Measurements from ENCODE around the gene SYT7. TPM values are rescaled to one million over a fixed set of nuclear protein-coding genes. Genes with fewer than 3 reads are reported as not detected.
A peak's percentile ranks its signal among the peaks of the same experiment; 100 is the strongest.
"Not testable (repeated sequence)": the region's sequence is repeated elsewhere in the genome, so short reads cannot be mapped to it uniquely, and the experiment has no call there.

The SYT7 gene
- total RNA-seq, 2 donors from 2014 or later = 8.6 to 12.2 TPM

DNA sequence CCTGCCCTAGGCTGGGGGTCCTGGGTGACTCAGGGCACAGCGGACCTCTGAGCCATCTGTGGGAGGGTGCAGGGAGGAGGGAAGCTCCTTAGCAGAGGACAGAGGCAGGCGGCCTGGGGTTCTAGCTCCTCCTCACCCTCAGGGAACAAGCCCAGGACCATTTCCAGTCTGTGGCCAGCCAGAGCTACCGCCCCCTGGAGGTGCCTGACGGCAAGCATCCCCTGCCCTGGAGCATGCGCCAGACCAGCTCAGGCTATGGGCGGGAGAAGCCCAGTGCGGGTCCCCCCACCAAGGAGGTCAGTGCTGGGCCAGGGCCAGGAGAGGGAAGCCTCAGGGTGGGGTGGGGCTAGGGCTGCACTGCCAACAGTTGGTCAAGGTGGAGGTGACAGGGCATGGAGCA lies 98.4 kb downstream of the SYT7 start:
- ATAC-seq = peak; percentile 46
- DNase-seq = peak in 2 of 4 donors; percentile 27 to 31
- WGBS, 2 donors = 14% methylated on average over 7 of the region's 7 CpGs; no CpG with 5 or more reads in 1 of the 2 donors

DNA sequence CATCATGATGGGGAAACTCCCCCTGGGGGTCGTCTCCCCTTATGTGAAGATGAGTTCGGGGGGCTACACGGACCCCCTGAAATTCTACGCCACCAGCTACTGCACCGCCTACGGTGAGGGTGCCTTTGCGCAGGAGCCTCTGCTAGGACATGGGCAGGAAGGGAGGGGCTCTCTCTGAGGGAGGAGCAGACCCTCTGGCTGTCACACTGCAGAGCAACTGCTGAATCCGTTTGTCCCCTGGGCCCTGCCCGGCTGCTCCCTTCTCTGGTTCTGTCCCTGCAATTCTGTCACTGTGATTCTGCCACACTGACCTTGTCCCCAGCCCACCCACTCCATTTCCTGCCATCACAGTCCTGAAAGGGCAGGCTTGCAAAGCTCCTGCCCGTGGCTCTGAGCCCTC lies 99.1 kb downstream of the SYT7 start:
- no peaks in the 10 kb centered on the region for H3K36me3 ChIP-seq (replicated peaks in 1 of 2; ENCODE audit: insufficient read depth in 1 of 2, low read depth in 2 of 2)
- no peak for TF ChIP-seq POLR2A (IDR thresholded peaks at IDR 0.05)
- TF ChIP-seq, protein P1, sequence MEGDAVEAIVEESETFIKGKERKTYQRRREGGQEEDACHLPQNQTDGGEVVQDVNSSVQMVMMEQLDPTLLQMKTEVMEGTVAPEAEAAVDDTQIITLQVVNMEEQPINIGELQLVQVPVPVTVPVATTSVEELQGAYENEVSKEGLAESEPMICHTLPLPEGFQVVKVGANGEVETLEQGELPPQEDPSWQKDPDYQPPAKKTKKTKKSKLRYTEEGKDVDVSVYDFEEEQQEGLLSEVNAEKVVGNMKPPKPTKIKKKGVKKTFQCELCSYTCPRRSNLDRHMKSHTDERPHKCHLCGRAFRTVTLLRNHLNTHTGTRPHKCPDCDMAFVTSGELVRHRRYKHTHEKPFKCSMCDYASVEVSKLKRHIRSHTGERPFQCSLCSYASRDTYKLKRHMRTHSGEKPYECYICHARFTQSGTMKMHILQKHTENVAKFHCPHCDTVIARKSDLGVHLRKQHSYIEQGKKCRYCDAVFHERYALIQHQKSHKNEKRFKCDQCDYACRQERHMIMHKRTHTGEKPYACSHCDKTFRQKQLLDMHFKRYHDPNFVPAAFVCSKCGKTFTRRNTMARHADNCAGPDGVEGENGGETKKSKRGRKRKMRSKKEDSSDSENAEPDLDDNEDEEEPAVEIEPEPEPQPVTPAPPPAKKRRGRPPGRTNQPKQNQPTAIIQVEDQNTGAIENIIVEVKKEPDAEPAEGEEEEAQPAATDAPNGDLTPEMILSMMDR (IDR thresholded peaks at IDR 0.05) = no peak
- H3K27ac ChIP-seq = no peak overlapping the region
- no peaks in the 10 kb centered on the region for H3K4me1 ChIP-seq
- no peak for DNase-seq
- peaks cover 0 to 4% of the 10 kb centered on the region in 2 donors for H3K27me3 ChIP-seq
- H3K9me3 ChIP-seq = no peaks in the 10 kb centered on the region
- intact Hi-C loops (cut with DNase I) = no loop called here
- 41 to 57% methylated on average over 3 to 10 of the region's 10 CpGs for WGBS, 2 donors
- ATAC-seq = no peak
- H3K4me3 ChIP-seq = no peak overlapping the region

More for the DNA sequence above, 98.4 kb downstream of the SYT7 start:
- Histone ChIP-seq H3K27ac (no peak overlapping the region), H3K4me1 (no peaks in the 10 kb centered on the region), H3K9me3 (no peaks in the 10 kb centered on the region), H3K4me3 (no peak overlapping the region), H3K36me3 (replicated peaks in 1 of 2; ENCODE audit: insufficient read depth in 1 of 2, low read depth in 2 of 2) (no peaks in the 10 kb centered on the region), H3K27me3 (peaks cover 0 to 4% of the 10 kb centered on the region in 2 donors)
- intact Hi-C loops (cut with DNase I) = no loop called here
- no peak for TF ChIP-seq POLR2A (IDR thresholded peaks at IDR 0.05)
- TF ChIP-seq, protein P1 (IDR thresholded peaks at IDR 0.05) = peak; percentile 19 to 33 (median 25)

DNA sequence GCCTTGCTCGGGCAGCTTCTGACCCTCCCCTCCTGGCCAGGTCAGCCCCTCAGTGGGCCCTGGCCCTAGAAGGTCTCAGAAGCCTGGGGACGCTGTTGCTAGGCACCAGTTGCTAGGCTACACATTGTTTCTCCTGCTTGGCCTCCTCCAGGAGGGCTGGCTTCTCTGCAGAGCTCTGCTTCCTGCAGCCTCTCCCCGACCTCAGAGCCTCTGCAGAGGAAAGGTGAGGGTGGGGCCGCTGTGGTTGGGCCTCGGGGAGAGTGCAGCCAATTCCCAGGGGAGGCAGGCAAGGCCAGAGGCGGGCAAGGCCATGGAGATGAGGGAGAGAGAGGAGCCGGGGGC lies 99.9 kb downstream of the SYT7 start:
- ATAC-seq (no peak), DNase-seq (peak in 3 of 4 donors; percentile 22 to 34 (median 25))
- H3K9me3 ChIP-seq = no peaks in the 10 kb centered on the region
- 38% methylated on average over 7 of the region's 7 CpGs; no CpG with 5 or more reads in 1 of the 2 donors for WGBS, 2 donors
- no peaks in the 10 kb centered on the region for H3K4me1 ChIP-seq
- intact Hi-C loops (cut with DNase I) = no loop called here
- no peak overlapping the region for H3K27ac ChIP-seq
- TF ChIP-seq, protein P1 (IDR thresholded peaks at IDR 0.05) = no peak
- no peak for TF ChIP-seq POLR2A (IDR thresholded peaks at IDR 0.05)
- peaks cover 0 to 4% of the 10 kb centered on the region in 2 donors for H3K27me3 ChIP-seq
- H3K36me3 ChIP-seq (replicated peaks in 1 of 2; ENCODE audit: insufficient read depth in 1 of 2, low read depth in 2 of 2) = no peaks in the 10 kb centered on the region
- no peak overlapping the region for H3K4me3 ChIP-seq

DNA sequence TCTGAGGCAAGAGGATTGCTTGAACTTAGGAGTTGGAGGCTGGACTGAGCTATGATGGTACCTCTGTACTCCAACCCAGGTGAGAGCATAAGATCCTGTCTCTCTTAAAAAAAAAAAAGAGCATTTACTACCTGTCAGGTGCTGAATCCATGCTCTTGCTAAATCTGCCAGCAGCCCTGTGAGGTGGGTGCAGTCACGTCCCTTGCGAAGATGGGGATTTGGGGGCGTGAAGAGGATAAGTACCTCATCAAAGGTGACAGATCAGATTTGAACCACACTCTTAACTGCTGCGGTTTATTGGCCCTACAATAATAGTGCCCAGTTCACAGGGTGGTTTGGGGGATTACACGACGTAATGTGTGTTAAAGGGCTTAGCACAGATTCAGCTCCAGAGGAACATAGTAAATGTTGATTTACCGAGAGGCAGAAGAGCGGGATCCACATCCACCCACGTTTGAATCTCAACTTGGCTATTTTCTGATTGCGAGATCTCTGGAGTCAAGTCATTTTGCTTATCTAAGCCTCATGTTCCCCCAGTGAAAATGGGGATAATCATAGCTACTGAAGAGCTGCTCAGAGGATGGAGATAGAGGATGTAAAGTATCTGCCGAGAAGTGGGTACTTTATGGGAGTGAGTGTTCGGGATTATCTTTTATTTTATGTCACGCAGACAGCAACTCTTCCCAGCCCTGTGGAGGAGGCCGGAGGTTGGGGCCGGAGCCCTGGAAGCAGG lies 100.4 kb downstream of the SYT7 start:
- H3K4me3 ChIP-seq = no peak overlapping the region
- no peak for ATAC-seq
- H3K27me3 ChIP-seq = peaks cover 0 to 4% of the 10 kb centered on the region in 2 donors
- intact Hi-C loops (cut with DNase I) = no loop called here
- H3K36me3 ChIP-seq (replicated peaks in 1 of 2; ENCODE audit: insufficient read depth in 1 of 2, low read depth in 2 of 2) = no peaks in the 10 kb centered on the region
- 76 to 87% methylated on average over 14 to 15 of the region's 15 CpGs for WGBS, 2 donors
- no peaks in the 10 kb centered on the region for H3K9me3 ChIP-seq
- no peak for TF ChIP-seq POLR2A (IDR thresholded peaks at IDR 0.05)
- TF ChIP-seq, protein P1 (IDR thresholded peaks at IDR 0.05) = no peak
- no peaks in the 10 kb centered on the region for H3K4me1 ChIP-seq
- H3K27ac ChIP-seq = no peak overlapping the region
- DNase-seq = no peak

DNA sequence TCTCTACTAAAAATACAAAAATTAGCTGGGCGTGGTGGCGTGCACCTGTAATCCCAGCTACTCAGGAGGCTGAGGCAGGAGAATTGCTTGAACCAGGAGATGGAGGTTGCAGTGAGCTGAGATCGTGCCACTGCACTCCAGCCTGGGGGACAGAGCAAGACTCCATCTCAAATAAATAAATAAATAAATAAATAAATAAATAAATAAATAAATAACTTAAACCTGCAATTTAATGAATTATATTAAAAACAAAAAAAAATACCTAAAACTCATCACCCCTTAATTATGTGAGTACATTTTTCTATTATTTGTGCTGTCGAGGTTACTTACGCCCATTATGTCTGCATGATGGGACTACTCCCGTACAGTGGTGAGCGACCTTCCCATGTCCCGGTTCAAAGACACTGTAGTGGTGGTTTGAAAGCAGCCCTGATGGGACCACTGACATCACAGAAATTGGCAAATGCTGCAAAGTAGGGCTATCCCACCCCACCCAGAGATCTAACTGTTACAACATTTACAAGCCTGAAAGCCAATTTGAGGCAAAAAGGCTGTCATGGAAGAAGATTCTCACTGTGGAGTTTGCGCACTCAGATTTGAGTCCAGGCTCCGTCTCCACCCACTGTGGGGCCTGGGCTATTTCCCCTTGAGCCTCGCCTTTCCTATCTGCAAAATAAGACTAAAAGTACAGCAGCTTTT lies 101.4 kb downstream of the SYT7 start:
- not testable (repeated sequence) for DNase-seq; H3K9me3 ChIP-seq; ATAC-seq; H3K36me3 ChIP-seq (replicated peaks in 1 of 2; ENCODE audit: insufficient read depth in 1 of 2, low read depth in 2 of 2); H3K27ac ChIP-seq; H3K4me3 ChIP-seq; H3K4me1 ChIP-seq; H3K27me3 ChIP-seq
- 91 to 93% methylated on average over 11 of the region's 11 CpGs for WGBS, 2 donors
- intact Hi-C loops (cut with DNase I) = loop anchor here (5.0 kb wide), 2 partner anchors 38 to 158 kb away; no protein-coding TSS in a partner anchor
